Measurements from ENCODE around the gene FGF11.

- TF ChIP-seq CTCF (IDR thresholded peaks at IDR 0.05) (no peak), POLR2A (IDR thresholded peaks at IDR 0.05) (no peak)
Measured at GRCh38 chr17:7421186-7421585, 18.1 kb upstream of the FGF11 start.

All from body of pancreas (tissue), 4 donors.